Retina (tissue), 1 donor: ENCODE data around the gene C11orf54.
"Not testable (repeated sequence)": the region's sequence is repeated elsewhere in the genome, so short reads cannot be mapped to it uniquely, and the experiment has no call there.

ENCODE experiments used
- DNase-seq: peaks from one replicate; pipeline ENCODE4 v3.0.0-alpha.2; 2016

Gene C11orf54

GRCh38 chr11:93735627-93736026 is 5.8 kb upstream of the C11orf54 start:
- DNase-seq = no peak

- no peak for DNase-seq
Observed at GRCh38 chr11:93736129-93736528, 5.3 kb upstream of the C11orf54 start.

- no peak for DNase-seq
Observed at GRCh38 chr11:93737904-93738612, 3.4 kb upstream of the C11orf54 start.

- no peak for DNase-seq
Observed at GRCh38 chr11:93738647-93739081, 2.8 kb upstream of the C11orf54 start.

GRCh38 chr11:93740031-93740729 is 1.3 kb upstream of the C11orf54 start:
- DNase-seq = peak; percentile 32

- DNase-seq = no peak
Observed at GRCh38 chr11:93740730-93741093, 760 bp upstream of the C11orf54 start.

GRCh38 chr11:93741882-93742226 is 382 bp downstream of the C11orf54 start:
- DNase-seq = no peak

- DNase-seq = no peak
Observed at GRCh38 chr11:93743291-93743690, 1.8 kb downstream of the C11orf54 start.

GRCh38 chr11:93744669-93745004 is 3.2 kb downstream of the C11orf54 start:
- DNase-seq = no peak

GRCh38 chr11:93745005-93745755 is 3.7 kb downstream of the C11orf54 start:
- peak; percentile 39 for DNase-seq

- DNase-seq = no peak
Observed at GRCh38 chr11:93746101-93746500, 4.6 kb downstream of the C11orf54 start.

- DNase-seq = no peak
Observed at GRCh38 chr11:93747122-93747521, 5.7 kb downstream of the C11orf54 start.

GRCh38 chr11:93751001-93751400 is 9.5 kb downstream of the C11orf54 start:
- DNase-seq = no peak

- no peak for DNase-seq
Observed at GRCh38 chr11:93753241-93753640, 11.8 kb downstream of the C11orf54 start.

GRCh38 chr11:93756748-93757147 is 15.3 kb downstream of the C11orf54 start:
- DNase-seq = no peak

- DNase-seq = no peak
Observed at GRCh38 chr11:93757301-93757700, 15.8 kb downstream of the C11orf54 start.

GRCh38 chr11:93757924-93758865 is 16.7 kb downstream of the C11orf54 start:
- no peak for DNase-seq

- not testable (repeated sequence) for DNase-seq
Observed at GRCh38 chr11:93759123-93759522, 17.7 kb downstream of the C11orf54 start.

GRCh38 chr11:93761910-93762309 is 20.4 kb downstream of the C11orf54 start:
- no peak for DNase-seq

- no peak for DNase-seq
Observed at GRCh38 chr11:93765551-93765950, 24.1 kb downstream of the C11orf54 start.

GRCh38 chr11:93766504-93766903 is 25.0 kb downstream of the C11orf54 start:
- DNase-seq = no peak

- DNase-seq = no peak
Observed at GRCh38 chr11:93767018-93767417, 25.5 kb downstream of the C11orf54 start.

GRCh38 chr11:93770160-93770559 is 28.7 kb downstream of the C11orf54 start:
- DNase-seq = no peak
